ENCODE results near the gene YY1. TPM values are rescaled to one million over a fixed set of nuclear protein-coding genes. Genes with fewer than 3 reads are reported as not detected.

Gene YY1
- total and polyA plus RNA-seq, 9 of the 15 experiments (the other 6 are each of a cell fraction or from before 2014, with no cell fraction given): 20.8 to 74.2 (median 46.7) TPM

- Histone ChIP-seq H4K20me1 (replicated peaks; ENCODE audit: control insufficient read depth, insufficient read depth, low read length) (no peaks in the 10 kb centered on the region; the same call in 1 of the 2 replicates), H3K4me1 (replicated peaks in 1 of 2; ENCODE audit: control insufficient read depth in 2 of 2, insufficient read depth in 2 of 2, low read length in 2 of 2) (peaks cover 12 to 43% of the 10 kb centered on the region in 2 experiments; a peak in 4 of 5 replicates), H3K9me3 (replicated peaks; ENCODE audit: control insufficient read depth, insufficient read depth, low read depth, low read length) (no peaks in the 10 kb centered on the region), H3K9me1 (ENCODE audit: control insufficient read depth, insufficient read depth, low read length) (peaks cover 4% of the 10 kb centered on the region), H3K27ac (ENCODE audit: extremely low read depth, low read depth, low read length) (no peak overlapping the region), H3K4me3 (no peak overlapping the region), H2AFZ (ENCODE audit: low read depth, low read length) (no peak overlapping the region), H3K27me3 (ENCODE audit: control insufficient read depth in 2 of 2, insufficient read depth in 2 of 2, low read length in 2 of 2) (no peaks in the 10 kb centered on the region), H3K4me2 (ENCODE audit: insufficient read depth, low read length) (no peak overlapping the region), H3K9ac (ENCODE audit: insufficient read depth in 1 of 2, low read depth in 2 of 2, low read length in 2 of 2) (no peak overlapping the region), H3K36me3 (ENCODE audit: control insufficient read depth, insufficient read depth, low read length) (no peaks in the 10 kb centered on the region), H3K79me2 (ENCODE audit: control insufficient read depth, insufficient read depth, low read length) (no peaks in the 10 kb centered on the region)
- ChIA-PET CTCF (ENCODE audit: low intra/inter-chr PET ratio) (no interaction called here), POLR2A (no interaction called here)
- ATAC-seq (peak; percentile 28; the same call in 2 of the 3 replicates), FAIRE-seq (no peak), DNase-seq (ENCODE audit: extremely low read depth in 1 of 4, low spot score in 3 of 4) (no peak)
- 69% methylated on average over 4 of the region's 4 CpGs for WGBS (ENCODE audit: insufficient coverage, low coverage, missing lambda C conversion rate)
- in situ Hi-C loops (cut with MboI) (no loop called here), intact Hi-C loops (cut with micrococcal nuclease) (no loop called here)
- no TSS peak for BruUV-seq (replicated peaks)
- TF ChIP-seq ZKSCAN3 (CRISPR knock-in tag; IDR thresholded peaks at IDR 0.05): no peak
- TF ChIP-seq EZH2 (IDR thresholded peaks at IDR 0.05; ENCODE audit: borderline replicate concordance, low read depth, low read length): no peak
- no peak for TF ChIP-seq ELK3 (CRISPR knock-in tag; IDR thresholded peaks at IDR 0.05)
- peak; percentile 62; the same call in 1 of the 2 replicates for TF ChIP-seq USF1 (CRISPR knock-in tag; IDR thresholded peaks at IDR 0.05)
- no peak for TF ChIP-seq NFE2 (IDR thresholded peaks at IDR 0.05; ENCODE audit: low read depth)
- no peak for TF ChIP-seq SP1 (CRISPR knock-in tag; IDR thresholded peaks at IDR 0.05)
- TF ChIP-seq PKNOX1 (IDR thresholded peaks at IDR 0.05): peak; percentile 93
- TF ChIP-seq TOE1 (IDR thresholded peaks at IDR 0.05; ENCODE audit: borderline replicate concordance): 0 out of 2 replicates have a peak, but pooled peaks have one; percentile 32
- no peak for TF ChIP-seq TOE1 (CRISPR knock-in tag; IDR thresholded peaks at IDR 0.05; ENCODE audit: borderline replicate concordance, low read depth)
- TF ChIP-seq MNT (conservative IDR thresholded peaks at IDR 0.05): no peak
- peak; percentile 65; the same call in 1 of the 2 replicates for TF ChIP-seq RAD51 (IDR thresholded peaks at IDR 0.05; ENCODE audit: borderline replicate concordance, low read depth)
- TF ChIP-seq HOMEZ (CRISPR knock-in tag; IDR thresholded peaks at IDR 0.05): no peak
- TF ChIP-seq USF2 (CRISPR knock-in tag; IDR thresholded peaks at IDR 0.05): peak; percentile 50
- no peak for TF ChIP-seq ZNF668 (CRISPR knock-in tag; IDR thresholded peaks at IDR 0.05)
- no peak for TF ChIP-seq BRF1 (IDR thresholded peaks at IDR 0.05; ENCODE audit: borderline replicate concordance, extremely low read depth, insufficient read length)
- TF ChIP-seq NUFIP1 (IDR thresholded peaks at IDR 0.05; ENCODE audit: partially characterized antibody): no peak
- no peak for TF ChIP-seq SNIP1 (IDR thresholded peaks at IDR 0.05; ENCODE audit: low read depth)
These were observed 65.0 kb downstream of the YY1 start for GRCh38 chr14:100303925-100304324.
